Measurements from ENCODE around the gene PCNT. TPM values are rescaled to one million over a fixed set of nuclear protein-coding genes. Genes with fewer than 3 reads are reported as not detected.

Gene PCNT
- total RNA-seq, 1 experiment from 2014 or later: 39.6 TPM

GRCh38 chr21:46454142-46454541 lies 130.2 kb downstream of the PCNT start:
- Mint-ChIP-seq H3K36me3 (ENCODE audit: insufficient read depth in 1 of 3, low read depth in 3 of 3) (peaks cover 14 to 43% (median 32%) of the 10 kb centered on the region in 3 experiments), H3K27me3 (ENCODE audit: low read depth) (no peaks in the 10 kb centered on the region), H3K9me3 (peaks cover 13 to 14% of the 10 kb centered on the region in 2 experiments; a peak in 4 of 5 replicates), H3K4me1 (peaks cover 11 to 17% of the 10 kb centered on the region in 2 experiments), H3K27ac (no peak overlapping the region; a peak in 1 of 7 replicates), H3K4me3 (no peak overlapping the region)
- WGBS (ENCODE audit: extremely low coverage, insufficient read length, low lambda C conversion rate): no CpG with 5 or more reads among the region's 3 CpGs
- Histone ChIP-seq H2BK15ac (ENCODE audit: low read depth, low read length) (no peak overlapping the region), H3K9me3 (ENCODE audit: control insufficient read depth, low read depth, low read length) (no peaks in the 10 kb centered on the region), H3K9ac (ENCODE audit: extremely low read depth, insufficient read length, low read length) (no peak overlapping the region), H3T11ph (ENCODE audit: low read length) (no peak overlapping the region), H3K79me1 (ENCODE audit: insufficient read depth, low read depth, low read length, poor library complexity, severe bottlenecking) (no peaks in the 10 kb centered on the region), H3K4ac (ENCODE audit: low read depth, low read length) (no peak overlapping the region), H3K27ac (ENCODE audit: insufficient read length, low read depth, low read length) (no peak overlapping the region), H2BK120ac (ENCODE audit: low read depth, low read length, poor library complexity, severe bottlenecking) (no peak overlapping the region), H3K23me2 (ENCODE audit: insufficient read length, low read depth, low read length, poor library complexity, severe bottlenecking) (peaks cover 5% of the 10 kb centered on the region), H2AK5ac (ENCODE audit: insufficient read length, low read length) (no peak overlapping the region), H3K14ac (ENCODE audit: insufficient read depth, low read length) (no peak overlapping the region), H3K79me2 (ENCODE audit: insufficient read depth, low read length) (no peaks in the 10 kb centered on the region), H4K20me1 (ENCODE audit: control insufficient read depth, insufficient read depth, insufficient read length) (no peaks in the 10 kb centered on the region), H3K56ac (ENCODE audit: insufficient read length, low read depth, low read length) (no peak overlapping the region), H2BK5ac (ENCODE audit: insufficient read length, low read length) (no peak overlapping the region), H3K18ac (ENCODE audit: insufficient read length, low read depth, low read length) (no peak overlapping the region), H2AFZ (ENCODE audit: low read length) (no peak overlapping the region), H2BK20ac (ENCODE audit: low read depth, low read length, poor library complexity, severe bottlenecking) (no peak overlapping the region), H2BK12ac (ENCODE audit: insufficient read length, low read depth, low read length) (no peak overlapping the region), H3K4me1 (ENCODE audit: insufficient read depth, low read length) (no peaks in the 10 kb centered on the region), H3K4me2 (ENCODE audit: insufficient read depth, insufficient read length, low read length) (no peak overlapping the region), H4K8ac (replicated peaks; ENCODE audit: insufficient read length, low read depth, low read length) (no peak overlapping the region), H4K5ac (ENCODE audit: insufficient read length, low read depth, low read length) (no peak overlapping the region), H4K91ac (ENCODE audit: insufficient read length, low read depth, low read length) (no peak overlapping the region), H3K27me3 (ENCODE audit: insufficient read depth, low read length) (no peaks in the 10 kb centered on the region), H3K23ac (ENCODE audit: insufficient read length, low read depth, low read length) (no peak overlapping the region)
- no peak for DNase-seq
- TF ChIP-seq, protein P1, sequence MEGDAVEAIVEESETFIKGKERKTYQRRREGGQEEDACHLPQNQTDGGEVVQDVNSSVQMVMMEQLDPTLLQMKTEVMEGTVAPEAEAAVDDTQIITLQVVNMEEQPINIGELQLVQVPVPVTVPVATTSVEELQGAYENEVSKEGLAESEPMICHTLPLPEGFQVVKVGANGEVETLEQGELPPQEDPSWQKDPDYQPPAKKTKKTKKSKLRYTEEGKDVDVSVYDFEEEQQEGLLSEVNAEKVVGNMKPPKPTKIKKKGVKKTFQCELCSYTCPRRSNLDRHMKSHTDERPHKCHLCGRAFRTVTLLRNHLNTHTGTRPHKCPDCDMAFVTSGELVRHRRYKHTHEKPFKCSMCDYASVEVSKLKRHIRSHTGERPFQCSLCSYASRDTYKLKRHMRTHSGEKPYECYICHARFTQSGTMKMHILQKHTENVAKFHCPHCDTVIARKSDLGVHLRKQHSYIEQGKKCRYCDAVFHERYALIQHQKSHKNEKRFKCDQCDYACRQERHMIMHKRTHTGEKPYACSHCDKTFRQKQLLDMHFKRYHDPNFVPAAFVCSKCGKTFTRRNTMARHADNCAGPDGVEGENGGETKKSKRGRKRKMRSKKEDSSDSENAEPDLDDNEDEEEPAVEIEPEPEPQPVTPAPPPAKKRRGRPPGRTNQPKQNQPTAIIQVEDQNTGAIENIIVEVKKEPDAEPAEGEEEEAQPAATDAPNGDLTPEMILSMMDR (conservative IDR thresholded peaks at IDR 0.05): no peak

All from H9 (cell line).